Measurements from ENCODE around the gene RIMS4.

Gene RIMS4

GRCh38 chr20:44752099-44752931 lies 58.0 kb downstream of the RIMS4 start:
- no peak for TF ChIP-seq EZH2phosphoT487 (IDR thresholded peaks at IDR 0.05; ENCODE audit: low read length)
- TF ChIP-seq, protein P1, sequence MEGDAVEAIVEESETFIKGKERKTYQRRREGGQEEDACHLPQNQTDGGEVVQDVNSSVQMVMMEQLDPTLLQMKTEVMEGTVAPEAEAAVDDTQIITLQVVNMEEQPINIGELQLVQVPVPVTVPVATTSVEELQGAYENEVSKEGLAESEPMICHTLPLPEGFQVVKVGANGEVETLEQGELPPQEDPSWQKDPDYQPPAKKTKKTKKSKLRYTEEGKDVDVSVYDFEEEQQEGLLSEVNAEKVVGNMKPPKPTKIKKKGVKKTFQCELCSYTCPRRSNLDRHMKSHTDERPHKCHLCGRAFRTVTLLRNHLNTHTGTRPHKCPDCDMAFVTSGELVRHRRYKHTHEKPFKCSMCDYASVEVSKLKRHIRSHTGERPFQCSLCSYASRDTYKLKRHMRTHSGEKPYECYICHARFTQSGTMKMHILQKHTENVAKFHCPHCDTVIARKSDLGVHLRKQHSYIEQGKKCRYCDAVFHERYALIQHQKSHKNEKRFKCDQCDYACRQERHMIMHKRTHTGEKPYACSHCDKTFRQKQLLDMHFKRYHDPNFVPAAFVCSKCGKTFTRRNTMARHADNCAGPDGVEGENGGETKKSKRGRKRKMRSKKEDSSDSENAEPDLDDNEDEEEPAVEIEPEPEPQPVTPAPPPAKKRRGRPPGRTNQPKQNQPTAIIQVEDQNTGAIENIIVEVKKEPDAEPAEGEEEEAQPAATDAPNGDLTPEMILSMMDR (IDR thresholded peaks at IDR 0.05; ENCODE audit: low read length): no peak
- no peak for TF ChIP-seq EZH2 (optimal IDR thresholded peaks at IDR 0.05; ENCODE audit: low read depth, low read length)
- Histone ChIP-seq H3F3A (ENCODE audit: insufficient read depth, low read length) (no peaks in the 10 kb centered on the region), H3K36me3 (replicated peaks; ENCODE audit: insufficient read depth, low read length) (no peaks in the 10 kb centered on the region), H2AFZ (ENCODE audit: low read length) (no peak overlapping the region), H3K79me2 (ENCODE audit: low read length) (no peaks in the 10 kb centered on the region), H3K27me3 (replicated peaks; ENCODE audit: insufficient read depth, low read length) (peaks cover 77% of the 10 kb centered on the region), H3K9me3 (replicated peaks; ENCODE audit: insufficient read depth, low read length) (no peaks in the 10 kb centered on the region), H3K27ac (ENCODE audit: low read length) (no peak overlapping the region), H4K20me1 (ENCODE audit: insufficient read depth, low read length) (no peaks in the 10 kb centered on the region), H3K9me2 (replicated peaks; ENCODE audit: insufficient read depth, low read length) (no peaks in the 10 kb centered on the region), H3K4me1 (ENCODE audit: low read length) (no peaks in the 10 kb centered on the region), H3K9ac (ENCODE audit: low read length) (no peak overlapping the region), H3K4me3 (ENCODE audit: low read length) (no peak overlapping the region), H3K4me2 (ENCODE audit: low read depth, low read length) (no peak overlapping the region)
- no peak for DNase-seq

- Histone ChIP-seq H3K79me2 (ENCODE audit: low read length) (no peaks in the 10 kb centered on the region), H3K9ac (ENCODE audit: low read length) (no peak overlapping the region), H3K4me3 (ENCODE audit: low read length) (no peak overlapping the region), H3K9me2 (replicated peaks; ENCODE audit: insufficient read depth, low read length) (no peaks in the 10 kb centered on the region), H4K20me1 (ENCODE audit: insufficient read depth, low read length) (no peaks in the 10 kb centered on the region), H3K9me3 (replicated peaks; ENCODE audit: insufficient read depth, low read length) (no peaks in the 10 kb centered on the region), H3K4me2 (ENCODE audit: low read depth, low read length) (no peak overlapping the region), H3K27me3 (replicated peaks; ENCODE audit: insufficient read depth, low read length) (peaks cover 82% of the 10 kb centered on the region), H2AFZ (ENCODE audit: low read length) (no peak overlapping the region), H3F3A (ENCODE audit: insufficient read depth, low read length) (no peaks in the 10 kb centered on the region), H3K36me3 (replicated peaks; ENCODE audit: insufficient read depth, low read length) (no peaks in the 10 kb centered on the region), H3K27ac (ENCODE audit: low read length) (no peak overlapping the region), H3K4me1 (ENCODE audit: low read length) (no peaks in the 10 kb centered on the region)
- TF ChIP-seq EZH2phosphoT487 (IDR thresholded peaks at IDR 0.05; ENCODE audit: low read length): no peak
- TF ChIP-seq, protein P1 (IDR thresholded peaks at IDR 0.05; ENCODE audit: low read length): no peak
- TF ChIP-seq EZH2 (optimal IDR thresholded peaks at IDR 0.05; ENCODE audit: low read depth, low read length): no peak
- no peak for DNase-seq
These were observed 60.1 kb downstream of the RIMS4 start for GRCh38 chr20:44750081-44750805.

- H3K27ac ChIP-seq (ENCODE audit: low read length): no peak overlapping the region
- no peak overlapping the region for H3K4me2 ChIP-seq (ENCODE audit: low read depth, low read length)
These were observed 62.4 kb downstream of the RIMS4 start for GRCh38 chr20:44748005-44748370.

More at GRCh38 chr20:44748005-44748370, 62.4 kb downstream of the RIMS4 start:
- Histone ChIP-seq H3K27me3 (replicated peaks; ENCODE audit: insufficient read depth, low read length) (peaks cover 79% of the 10 kb centered on the region), H3K4me1 (ENCODE audit: low read length) (no peaks in the 10 kb centered on the region), H3F3A (ENCODE audit: insufficient read depth, low read length) (no peaks in the 10 kb centered on the region), H3K9ac (ENCODE audit: low read length) (no peak overlapping the region), H2AFZ (ENCODE audit: low read length) (no peak overlapping the region), H3K4me3 (ENCODE audit: low read length) (no peak overlapping the region), H3K9me2 (replicated peaks; ENCODE audit: insufficient read depth, low read length) (no peaks in the 10 kb centered on the region), H3K79me2 (ENCODE audit: low read length) (no peaks in the 10 kb centered on the region), H3K9me3 (replicated peaks; ENCODE audit: insufficient read depth, low read length) (no peaks in the 10 kb centered on the region), H4K20me1 (ENCODE audit: insufficient read depth, low read length) (no peaks in the 10 kb centered on the region), H3K36me3 (replicated peaks; ENCODE audit: insufficient read depth, low read length) (no peaks in the 10 kb centered on the region)
- TF ChIP-seq, protein P1 (IDR thresholded peaks at IDR 0.05; ENCODE audit: low read length): no peak
- TF ChIP-seq EZH2phosphoT487 (IDR thresholded peaks at IDR 0.05; ENCODE audit: low read length) (no peak), EZH2 (optimal IDR thresholded peaks at IDR 0.05; ENCODE audit: low read depth, low read length) (no peak)
- DNase-seq: no peak

Data from MM.1S (cell line).